HG02840 (cell line): ENCODE measurements around the gene STARD3.

ENCODE experiments used
- ATAC-seq: cut with Tn5 transposase; IDR thresholded peaks from one replicate; pipeline ENCODE4 v1.9.1; 2021; ENCODE audit warnings: mild to moderate bottlenecking, moderate library complexity, moderate number of reproducible peaks; ENCODE audit not compliant: unreplicated experiment, low FRiP score

STARD3 gene

DNA sequence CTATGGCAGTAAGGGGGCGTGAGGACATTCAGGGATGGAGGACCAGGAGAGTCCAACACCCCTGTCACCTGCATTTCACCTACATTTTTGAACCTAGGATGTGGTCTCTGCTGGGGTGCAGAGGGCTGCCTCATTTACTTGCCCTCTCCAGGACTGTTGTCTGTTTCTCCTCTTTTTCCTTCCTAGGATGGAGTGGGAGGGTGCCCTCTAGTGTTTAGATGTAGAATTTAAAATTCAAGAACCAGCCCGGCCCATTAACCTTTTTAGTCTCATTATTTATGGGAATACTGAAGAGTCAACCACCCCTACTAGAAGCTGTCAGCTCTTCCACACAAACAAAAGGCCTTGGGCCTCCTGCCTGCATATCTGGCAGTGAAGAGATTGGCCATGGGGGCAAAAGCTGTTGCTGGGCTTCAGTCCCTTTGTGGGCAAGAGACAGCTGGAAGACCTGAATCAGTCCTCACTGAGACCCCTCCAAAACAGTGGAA lies 2.5 kb upstream of the STARD3 start:
- ATAC-seq = no peak

DNA sequence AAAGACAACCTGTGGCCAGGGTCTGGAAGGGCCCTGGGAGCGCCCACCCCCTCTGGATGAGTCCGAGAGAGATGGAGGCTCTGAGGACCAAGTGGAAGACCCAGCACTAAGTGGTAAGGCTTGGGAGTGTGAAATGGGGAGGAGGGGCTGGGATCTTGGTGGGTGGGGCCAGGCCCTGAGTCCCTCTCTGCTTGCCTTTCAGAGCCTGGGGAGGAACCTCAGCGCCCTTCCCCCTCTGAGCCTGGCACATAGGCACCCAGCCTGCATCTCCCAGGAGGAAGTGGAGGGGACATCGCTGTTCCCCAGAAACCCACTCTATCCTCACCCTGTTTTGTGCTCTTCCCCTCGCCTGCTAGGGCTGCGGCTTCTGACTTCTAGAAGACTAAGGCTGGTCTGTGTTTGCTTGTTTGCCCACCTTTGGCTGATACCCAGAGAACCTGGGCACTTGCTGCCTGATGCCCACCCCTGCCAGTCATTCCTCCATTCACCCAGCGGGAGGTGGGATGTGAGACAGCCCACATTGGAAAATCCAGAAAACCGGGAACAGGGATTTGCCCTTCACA lies 1.2 kb upstream of the STARD3 start:
- ATAC-seq = no peak

DNA sequence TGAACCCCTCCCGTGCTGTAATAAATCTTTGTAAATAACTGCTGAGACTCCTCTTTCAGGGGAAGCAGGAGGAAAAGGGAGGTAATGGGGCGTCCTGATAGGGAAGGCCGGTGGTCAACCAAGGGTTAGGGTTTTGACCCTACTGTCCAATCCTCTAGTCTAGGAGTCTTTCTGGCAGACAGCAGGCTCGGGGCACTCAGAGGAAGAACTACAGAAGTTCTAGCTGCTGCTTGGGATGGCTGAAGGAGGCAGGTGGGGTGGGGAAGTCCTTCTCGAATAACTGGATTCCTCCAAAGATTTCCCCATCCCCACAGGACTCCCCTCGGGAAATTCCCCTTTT lies 387 bp upstream of the STARD3 start:
- peak; percentile 13 for ATAC-seq

DNA sequence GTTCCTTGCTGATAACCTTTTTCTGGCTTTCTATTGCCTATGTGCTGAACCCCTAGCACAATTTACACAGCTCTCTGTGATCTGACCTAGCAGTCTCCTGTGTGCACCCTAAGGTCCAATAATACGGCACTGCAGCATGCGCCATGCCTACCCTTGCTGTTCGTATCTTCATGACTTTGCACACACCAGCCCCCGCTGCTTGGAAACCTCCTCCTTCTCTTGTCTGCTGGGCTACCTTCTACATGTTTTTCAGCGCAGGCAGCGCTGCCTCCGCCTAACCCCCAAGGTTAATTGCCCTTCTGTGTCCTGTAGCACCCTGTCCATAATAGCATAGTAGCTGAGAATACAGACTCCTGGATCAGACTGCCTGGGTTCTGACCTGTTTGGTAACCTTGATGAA lies 1.4 kb downstream of the STARD3 start:
- ATAC-seq = no peak

DNA sequence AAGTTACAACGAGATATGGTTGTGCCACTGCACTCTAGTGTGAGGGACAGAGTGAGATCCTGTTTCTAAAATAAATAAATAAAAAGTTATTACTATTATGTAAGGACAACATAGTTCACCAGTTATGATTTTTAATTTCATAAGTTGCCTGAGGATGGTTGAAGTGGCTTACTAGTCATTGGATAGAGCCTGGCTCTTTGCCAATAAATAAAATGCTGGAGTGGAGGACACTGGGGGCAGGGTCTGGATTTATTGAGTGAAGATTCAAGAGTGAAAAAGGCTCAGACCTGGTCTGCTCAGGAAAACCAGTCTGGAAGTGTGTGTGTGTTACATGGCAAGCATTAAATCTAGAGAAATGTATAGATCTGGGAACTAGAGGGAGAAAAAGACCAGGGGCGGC lies 2.1 kb downstream of the STARD3 start:
- no peak for ATAC-seq

DNA sequence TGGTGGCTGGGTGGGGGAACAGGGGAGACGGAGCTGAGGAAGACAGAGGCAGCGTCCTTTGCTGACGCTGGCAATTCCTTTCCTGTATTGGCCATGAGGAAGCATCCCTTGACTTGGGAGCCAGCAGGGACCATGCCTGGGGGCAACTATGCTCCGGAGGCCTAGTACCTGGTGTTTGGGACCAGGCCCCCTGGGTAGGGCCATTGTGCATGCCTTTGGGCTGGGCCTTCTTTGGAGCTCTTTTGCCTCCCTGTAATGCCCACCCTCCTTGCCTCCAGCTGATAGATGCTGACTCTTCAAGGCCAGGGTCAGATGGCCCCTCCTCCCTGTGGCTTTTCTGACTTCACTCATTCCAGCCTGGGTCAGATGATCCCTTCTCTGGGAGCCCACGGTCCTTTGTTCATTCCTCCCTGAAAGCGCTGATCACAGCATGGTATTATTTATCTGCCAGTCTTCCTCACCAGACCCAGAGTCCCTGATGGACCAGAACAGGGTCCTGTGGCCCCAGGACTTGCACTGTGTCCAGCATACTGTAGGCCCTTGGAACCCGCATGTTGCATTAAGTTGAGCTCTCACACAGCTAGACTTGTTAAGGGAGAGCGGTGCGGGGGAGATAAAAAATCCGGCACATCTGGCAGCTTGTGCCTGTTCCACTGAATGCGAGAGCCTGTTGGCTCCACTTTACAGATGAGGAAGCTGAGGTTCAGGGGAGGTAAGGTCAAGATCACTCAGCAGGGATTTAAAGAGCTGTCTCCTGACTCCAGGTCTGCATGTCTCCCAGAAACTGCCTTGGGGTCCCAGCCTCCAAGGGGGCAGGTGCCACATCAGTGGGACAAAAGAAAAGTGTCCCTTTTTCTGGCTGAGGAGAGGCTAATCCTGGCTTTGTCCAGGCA lies 2.9 kb downstream of the STARD3 start:
- ATAC-seq = no peak

DNA sequence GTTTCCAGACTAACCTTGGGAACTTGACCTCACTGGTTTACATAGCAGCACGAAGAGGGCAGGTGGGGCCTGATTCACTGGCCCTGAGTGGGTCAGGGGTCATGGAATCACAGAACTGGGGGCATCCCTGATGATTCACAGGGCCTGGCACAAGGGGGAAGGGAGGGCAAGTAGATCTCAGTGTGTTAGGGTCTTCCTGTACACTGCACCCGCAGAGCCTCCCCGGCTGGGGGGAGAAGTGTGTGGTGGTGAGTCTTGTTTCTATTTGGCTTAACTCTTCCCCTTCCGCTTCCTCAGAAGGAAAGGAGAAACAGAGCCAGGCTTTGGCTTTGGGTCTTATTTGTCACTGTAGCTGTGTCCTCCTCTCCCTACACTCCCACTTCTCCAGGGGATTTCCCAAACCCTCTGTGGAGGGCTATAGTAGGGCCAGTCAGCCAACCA lies 3.7 kb downstream of the STARD3 start:
- ATAC-seq = no peak

DNA sequence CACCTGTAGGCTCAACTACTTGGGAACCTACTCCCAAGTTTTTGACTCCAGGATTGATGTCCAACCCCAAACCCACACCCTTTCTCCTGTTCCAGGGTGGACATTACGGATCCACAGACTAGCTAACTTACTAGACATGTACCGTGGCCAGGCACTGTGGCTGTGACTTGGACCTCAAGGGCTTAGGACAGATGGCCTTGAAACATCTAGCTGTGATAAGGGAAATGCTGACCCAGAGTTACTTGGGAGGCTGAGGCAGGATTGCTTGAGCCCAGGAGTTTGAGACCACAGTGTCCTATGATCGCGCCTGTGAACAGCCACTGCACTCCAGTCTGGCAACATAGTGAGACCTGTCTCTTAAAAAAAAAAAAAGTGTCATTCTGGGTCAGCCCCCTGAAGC lies 4.2 kb downstream of the STARD3 start:
- ATAC-seq = no peak

DNA sequence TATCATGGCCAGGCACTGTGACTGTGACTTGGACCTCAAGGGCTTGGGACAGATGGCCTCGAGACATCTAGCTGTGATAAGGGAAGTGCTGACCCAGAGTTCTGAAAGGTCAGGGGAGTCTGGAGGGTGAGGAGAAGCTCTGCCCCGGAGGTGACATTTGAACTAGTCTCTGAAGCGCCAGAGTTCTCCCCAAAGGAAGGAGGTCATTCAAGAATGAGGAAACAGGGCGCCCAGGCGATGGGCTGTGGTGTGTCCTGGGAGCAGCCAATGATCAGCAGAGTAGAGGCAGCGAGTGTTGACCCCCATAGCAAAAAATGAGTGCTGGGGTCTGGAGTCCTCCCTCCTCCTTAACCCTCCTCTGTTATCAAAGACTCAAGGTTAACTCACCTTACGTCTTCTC lies 4.9 kb downstream of the STARD3 start:
- no peak for ATAC-seq

DNA sequence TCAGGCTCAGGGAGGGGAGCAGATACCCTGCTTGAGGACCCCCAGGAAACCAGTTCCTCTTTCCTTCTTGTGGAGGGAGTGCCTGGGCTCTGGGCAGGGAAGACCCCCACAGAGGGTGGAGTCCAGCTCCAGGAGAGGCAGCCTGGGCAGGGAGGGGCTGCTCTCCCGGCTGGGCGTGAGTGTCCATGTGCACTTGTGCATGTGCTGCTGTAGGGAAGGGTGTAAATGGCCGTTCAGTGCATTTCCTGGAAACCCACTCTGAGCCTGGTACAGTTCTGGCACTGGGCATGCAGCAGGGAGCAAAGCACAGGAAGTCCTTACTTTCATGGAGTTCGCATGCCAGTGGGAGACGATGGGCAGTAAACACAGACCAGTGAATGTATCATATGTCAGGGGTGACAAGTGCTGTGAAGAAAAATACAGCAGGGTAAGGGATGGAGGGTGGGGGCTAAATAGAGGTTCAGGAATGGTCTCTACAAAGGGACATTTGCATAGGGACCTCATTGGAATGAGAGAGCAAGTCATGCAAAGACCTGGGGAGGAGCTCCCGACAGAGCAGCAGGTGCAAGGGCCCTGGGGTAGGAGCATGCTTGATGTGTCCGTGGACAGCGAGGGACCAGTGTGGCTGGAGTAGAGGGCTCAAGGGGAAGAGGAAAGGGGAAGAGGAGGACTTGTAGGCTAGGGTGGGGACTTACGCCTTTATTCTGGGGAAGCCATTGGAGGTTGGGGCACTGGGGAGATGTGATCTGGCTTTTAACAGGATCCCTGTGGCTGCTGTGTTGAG lies 5.5 kb downstream of the STARD3 start:
- no peak for ATAC-seq

DNA sequence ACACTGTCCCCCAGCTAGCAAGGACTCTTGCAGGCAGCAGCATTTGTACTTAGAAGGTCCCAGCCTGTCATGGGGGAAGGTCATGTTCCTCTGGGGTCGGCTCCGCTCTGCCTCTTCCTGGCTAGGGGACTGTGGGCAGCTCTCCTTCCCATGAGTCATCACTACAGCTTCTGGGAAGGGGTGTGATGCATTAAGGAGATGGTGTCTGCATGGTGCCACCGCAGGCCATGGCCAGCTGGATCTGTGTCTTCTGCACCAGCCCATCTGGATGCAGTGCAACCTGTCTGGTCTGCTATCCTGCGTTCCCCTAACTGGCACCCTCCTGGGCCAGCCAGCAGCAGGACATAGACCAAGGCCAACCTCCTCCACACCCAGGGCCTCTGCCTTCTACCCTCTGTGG lies 6.3 kb downstream of the STARD3 start:
- no peak for ATAC-seq

DNA sequence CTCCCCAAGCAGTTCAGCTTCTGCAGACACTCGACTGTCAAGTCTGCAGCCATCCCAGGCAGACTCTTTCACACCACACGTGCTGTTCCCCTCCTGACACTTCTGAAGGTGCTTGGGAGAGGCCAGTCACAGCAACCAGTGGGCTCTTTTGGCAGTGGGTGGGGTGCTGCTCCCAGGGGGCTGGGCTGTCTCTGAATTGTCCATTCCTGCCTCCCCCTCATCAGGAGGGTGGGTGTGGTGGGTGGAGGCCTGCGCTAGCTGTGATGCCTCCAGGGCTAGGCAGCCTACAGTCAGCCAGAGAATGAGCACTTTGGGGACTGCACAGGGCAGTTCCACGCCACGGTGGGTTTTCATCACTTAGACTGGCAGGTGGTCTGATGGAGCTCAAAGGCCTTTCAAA lies 10.3 kb downstream of the STARD3 start:
- ATAC-seq = no peak

DNA sequence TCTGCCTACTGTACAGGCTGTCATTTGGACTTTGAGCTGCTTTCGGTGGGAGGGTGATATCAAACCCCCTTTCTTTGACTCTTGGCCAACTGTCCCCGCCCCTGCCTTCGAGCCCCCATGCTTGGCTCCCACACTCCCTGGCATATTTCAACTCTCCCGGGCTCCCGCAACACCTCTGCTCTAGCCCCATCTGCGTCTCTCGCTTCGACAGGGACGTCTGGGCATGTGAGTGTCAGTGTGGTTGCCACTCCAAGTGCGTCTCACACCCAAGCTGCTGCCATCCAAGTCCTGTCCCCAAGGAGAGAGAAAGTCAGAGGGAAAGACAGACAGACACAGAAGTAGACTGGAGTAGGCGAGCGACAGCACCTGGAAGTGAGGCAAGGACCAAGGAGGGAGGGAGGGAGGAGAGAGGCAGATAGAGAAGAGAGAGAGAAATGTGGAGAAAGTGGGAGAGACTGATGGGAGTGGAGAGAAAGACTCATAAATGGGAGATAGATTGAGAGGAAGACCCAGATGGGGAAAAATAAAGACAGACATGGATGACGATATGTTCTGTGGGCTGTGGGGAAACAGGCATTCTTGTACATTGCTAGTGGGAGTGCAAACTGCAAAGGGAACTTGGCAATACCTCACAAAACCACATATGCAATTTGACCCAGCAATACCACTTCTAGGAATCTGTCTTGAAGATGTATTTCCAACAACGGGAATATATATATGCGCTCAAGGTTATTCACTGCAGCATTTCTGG lies 11.8 kb downstream of the STARD3 start:
- no peak for ATAC-seq

DNA sequence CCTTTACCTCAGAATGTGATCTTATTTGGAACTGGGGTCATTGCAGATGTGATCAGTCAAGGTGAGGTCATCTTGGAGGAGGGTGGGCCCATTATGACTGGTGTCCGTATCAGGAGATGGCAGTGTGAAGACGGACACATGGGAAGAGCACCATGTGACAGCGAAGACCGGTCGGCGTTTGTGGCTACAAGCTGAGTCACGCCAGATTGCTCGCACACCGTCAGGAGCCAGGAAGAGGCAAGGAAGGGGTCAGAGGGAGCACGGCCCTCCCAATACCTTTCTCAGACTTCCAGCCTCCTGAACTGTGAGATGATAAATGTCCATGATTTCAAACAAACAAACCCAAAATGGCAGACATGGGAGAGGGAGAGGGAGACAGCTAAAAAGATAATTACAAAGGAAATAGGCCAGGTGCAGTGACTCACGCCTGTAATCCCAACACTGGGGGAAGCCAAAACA lies 13.2 kb downstream of the STARD3 start:
- no peak for ATAC-seq

DNA sequence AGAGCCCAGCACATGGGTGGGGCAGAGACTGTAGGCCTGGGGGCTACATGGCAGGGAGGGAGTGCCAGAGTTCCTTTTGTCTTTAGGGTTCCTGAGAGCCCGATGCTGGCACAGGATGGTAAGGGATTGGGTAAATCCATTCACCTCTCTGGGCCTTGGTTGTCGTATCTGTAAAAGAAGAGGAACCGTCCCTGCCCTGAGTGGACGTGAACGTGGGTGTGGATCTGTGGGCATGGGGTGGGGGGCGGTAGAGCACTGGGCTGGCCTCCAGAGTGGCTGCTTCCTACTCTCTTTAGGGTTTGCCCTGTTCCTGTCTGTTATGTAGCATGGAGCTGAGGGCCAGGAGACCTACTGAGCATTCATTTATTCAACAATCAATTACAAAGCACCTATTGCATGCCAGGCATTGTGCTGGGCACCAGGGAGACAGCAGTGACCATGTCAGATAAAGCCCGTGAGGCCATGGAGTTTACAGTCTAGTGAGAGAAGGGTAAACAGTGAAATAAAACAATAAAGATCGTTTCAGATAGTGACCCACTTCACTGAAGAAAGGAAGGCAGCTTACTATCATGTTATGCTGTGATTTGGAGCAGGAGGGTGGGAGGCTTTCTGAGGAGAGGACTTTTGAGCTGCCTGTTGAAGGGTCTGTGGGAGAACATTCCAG lies 15.1 kb downstream of the STARD3 start:
- no peak for ATAC-seq

DNA sequence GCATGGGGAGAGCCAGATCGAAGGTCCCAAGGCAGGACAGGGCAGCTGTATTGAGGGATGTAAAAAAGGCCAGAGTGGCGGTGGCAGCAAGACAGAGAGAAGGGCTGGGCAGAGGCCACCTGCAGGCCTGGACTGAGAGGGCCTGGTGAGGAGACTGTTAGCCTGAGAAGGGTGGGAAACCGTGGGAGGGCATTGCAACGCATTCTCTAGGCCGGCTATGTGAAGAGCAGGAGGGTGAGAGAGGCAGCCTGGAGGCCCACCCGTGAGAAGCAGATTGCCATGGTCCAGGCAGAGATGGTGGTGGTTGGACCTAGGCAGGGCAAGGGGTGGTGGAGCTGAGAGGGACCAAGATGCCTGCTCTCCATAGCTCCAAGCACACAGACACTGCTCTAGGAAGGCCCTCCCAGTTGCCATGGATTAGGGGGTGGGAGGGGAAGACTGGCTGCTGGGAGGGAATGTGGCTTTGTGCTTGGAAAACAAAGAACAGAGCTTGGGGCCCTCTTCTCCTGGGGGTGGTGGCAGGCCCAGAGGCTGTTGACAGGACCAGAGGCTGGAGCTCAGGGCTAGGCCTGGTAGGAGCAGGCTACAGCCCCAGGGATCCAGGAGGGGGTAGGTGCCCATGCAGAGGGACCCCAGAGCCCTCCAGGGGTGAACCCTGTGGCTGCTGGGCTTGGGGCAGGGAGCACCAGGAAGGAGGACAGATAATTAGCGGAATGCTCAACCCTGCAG lies 15.8 kb downstream of the STARD3 start:
- no peak for ATAC-seq

DNA sequence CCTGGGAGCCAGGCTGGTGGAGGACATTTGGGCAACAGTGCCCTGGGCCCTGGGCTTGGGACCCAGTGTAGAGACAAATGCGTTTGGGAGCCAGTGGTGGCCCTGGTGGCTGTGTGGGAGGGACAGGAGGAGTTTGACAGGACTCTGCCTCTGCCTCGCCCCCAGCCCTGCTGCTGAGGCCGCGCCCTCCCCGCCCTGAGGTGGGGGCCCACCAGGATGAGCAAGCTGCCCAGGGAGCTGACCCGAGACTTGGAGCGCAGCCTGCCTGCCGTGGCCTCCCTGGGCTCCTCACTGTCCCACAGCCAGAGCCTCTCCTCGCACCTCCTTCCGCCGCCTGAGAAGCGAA lies 16.3 kb downstream of the STARD3 start:
- ATAC-seq = no peak

DNA sequence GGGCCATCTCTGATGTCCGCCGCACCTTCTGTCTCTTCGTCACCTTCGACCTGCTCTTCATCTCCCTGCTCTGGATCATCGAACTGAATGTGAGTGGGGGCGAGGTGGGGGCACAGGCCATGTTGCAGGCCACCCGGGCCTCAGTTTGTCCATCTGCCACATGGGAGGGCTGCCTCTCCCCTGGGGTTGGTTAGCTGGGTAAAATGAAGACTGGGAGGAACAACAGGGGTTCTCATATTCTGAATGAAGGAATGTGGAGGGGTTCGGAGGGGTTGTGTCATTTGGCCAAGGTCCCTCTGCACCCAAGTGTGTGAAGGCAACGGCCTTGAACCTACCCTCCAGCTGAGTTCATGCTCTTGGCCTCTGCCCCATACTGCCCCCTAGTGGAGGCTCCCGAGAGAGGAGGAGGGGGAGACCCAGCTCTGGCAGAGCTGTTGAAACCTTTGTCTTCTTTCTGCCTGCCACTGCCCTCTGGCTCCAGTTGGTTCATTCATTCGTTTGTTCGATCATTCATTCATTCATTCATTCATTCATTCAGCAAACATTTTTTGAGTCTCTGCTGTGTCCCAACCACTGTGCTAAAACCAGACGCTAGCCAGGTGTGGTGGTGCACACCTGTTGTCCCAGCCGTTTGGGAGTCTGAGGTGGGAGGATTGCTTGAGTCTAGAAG lies 16.9 kb downstream of the STARD3 start:
- no peak for ATAC-seq

DNA sequence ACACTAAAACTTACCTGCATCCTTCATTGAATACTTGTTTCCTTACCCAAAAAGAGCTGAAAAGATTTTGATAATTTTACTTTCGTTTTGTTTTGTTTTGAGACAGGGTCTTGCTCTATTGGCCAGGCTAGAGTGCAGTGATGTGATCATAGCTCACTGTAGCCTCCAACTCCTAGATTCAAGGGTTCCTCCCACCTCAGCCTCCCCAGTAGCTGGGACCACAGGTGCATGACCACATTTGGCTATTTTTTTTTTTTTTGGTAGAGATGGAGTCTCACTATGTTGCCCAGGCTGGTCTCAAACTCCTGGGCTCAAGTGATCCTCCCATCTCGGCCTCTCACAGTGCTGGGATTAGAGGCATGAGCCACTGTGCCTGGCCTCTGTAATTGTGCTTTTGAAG lies 18.2 kb downstream of the STARD3 start:
- ATAC-seq = no peak
